Adrenal gland (tissue), 12 donors: ENCODE data around the gene LARP4B. TPM values are rescaled to one million over a fixed set of nuclear protein-coding genes. Genes with fewer than 3 reads are reported as not detected.

Experiments
- DNase-seq, 7 donors: peaks; one replicate each; pipeline ENCODE4 v3.0.0-alpha.2; 2019 to 2020
- H3K27ac ChIP-seq, 5 donors: fragments of 200-600 bp; sonication (generic) in 4 of 5; 1 replicate in 3 of 5; 2 replicates in 2 of 5; pipeline versions ENCODE4 v1.5.1 to v1.8.0; 2016 to 2020; ENCODE audit warnings: mild to moderate bottlenecking in 1 of 5
- H3K27me3 ChIP-seq: fragments of 200-600 bp; 2 replicates; pipeline ENCODE4 v1.8.0; 2021
- H3K36me3 ChIP-seq, 2 donors: fragments of 200-600 bp; replicated peaks in 1 of 2; 1 replicate in 1 of 2; 2 replicates in 1 of 2; pipeline versions ENCODE4 v1.5.1 to v1.8.0; 2018 to 2022
- H3K4me1 ChIP-seq, 2 donors: fragments of 200-600 bp; replicated peaks in 1 of 2; 1 replicate in 1 of 2; 2 replicates in 1 of 2; pipeline versions ENCODE4 v1.5.1 to v1.8.0; 2018 to 2021
- H3K4me3 ChIP-seq, 4 donors: fragments of 200-600 bp; sonication (generic) in 3 of 4; one replicate each; pipeline ENCODE4 v1.5.1; 2016 to 2018
- H3K9me3 ChIP-seq, 3 donors: fragments of 200-600 bp; sonication (generic) in 1 of 3; replicated peaks in 1 of 3; 1 replicate in 2 of 3; 2 replicates in 1 of 3; pipeline versions ENCODE4 v1.5.1 to v1.8.0; 2016 to 2021
- CTCF ChIP-seq, 6 experiments: fragments of 450-650 bp in 4 of 6; fragments of 200-600 bp in 2 of 6; sonication (generic) in 1 of 6; IDR thresholded peaks; 1 replicate in 5 of 6; 2 replicates in 1 of 6; pipeline versions ENCODE4 v1.5.1 to v1.8.0; 2016 to 2021; ENCODE audit warnings: antibody characterized with exemption in 6 of 6, mild to moderate bottlenecking in 2 of 6, moderate library complexity in 1 of 6
- POLR2A ChIP-seq, 2 donors: fragments of 450-650 bp; IDR thresholded peaks; one replicate each; pipeline ENCODE4 v1.6.1; 2017; ENCODE audit warnings: antibody characterized with exemption in 2 of 2, mild to moderate bottlenecking in 2 of 2, moderate library complexity in 1 of 2
- WGBS, 4 donors: extraction: QIAGEN DNeasy Blood & Tissue Kit in 2 of 4; methylation state at CpG; one replicate each; pipeline versions ENCODE4 v1.1.5 to v1.1.7; 2013 to 2017; 5-methylcytosine and 5-hydroxymethylcytosine counted together
- intact Hi-C, 2 donors: fragments of 100-400 bp; cut with DNase I; formaldehyde crosslinking; loops; one replicate each; pipeline versions ENCODE4 v1.14.1 to v1.15.0; 2022 to 2023
- polyA plus RNA-seq, 3 donors: library from polyadenylated mRNA; stranded (reverse); fragments of 200-250 nt in 2 of 3; fragments of 350-450 nt in 1 of 3; fragmentation: Illumina TruSeq in 1 of 3; extraction: RNeasy Lipid Tissue Mini Kit (QIAGEN cat#74804) in 1 of 3; gene quantifications; one replicate each; pipeline ENCODE4 v1.2.3, GENCODE V29; 2013 to 2014
- total RNA-seq, 9 donors: library from RNA; depleted of rRNA in 4 of 9; stranded (reverse); fragments of >200 nt in 4 of 9; fragments of 120-200 nt in 1 of 9; fragmentation: NEBNext Ultra II Directional in 1 of 9; extraction: Animal tissue kit (Norgen Biotek cat#: 25700) in 1 of 9; gene quantifications; one replicate each; pipeline versions ENCODE4 v1.1.0 to v1.2.4, GENCODE V29; 2013 to 2023
- donor health status: healthy with polysubstance abuse.
- donor health status: Bipolar disorder and iron deficiency.
- donor health status: DM: yes; HTN: yes; CAD: no.
- donor health status: DM: no; HTN: no; CAD: no.
- donor health status: DM: no; HTN: no; CAD: no.
- donor health status: DM: yes; HTN: yes; CAD: no.

The LARP4B gene
- total and polyA plus RNA-seq, 12 donors: 17.2 to 145 (median 66.8) TPM

- intact Hi-C loops: no loop called here
- H3K4me1 ChIP-seq: no peaks in the 10 kb centered on the region
- H3K36me3 ChIP-seq: peaks cover 0 to 96% of the 10 kb centered on the region in 2 donors
These were observed 112.8 kb downstream of the LARP4B start for GRCh38 chr10:818526-819220.

GRCh38 chr10:818010-818409 lies 113.5 kb downstream of the LARP4B start:
- DNase-seq: no peak
- Histone ChIP-seq H3K27ac (peak overlapping the region in 1 of 5 donors; percentile 2), H3K27me3 (no peaks in the 10 kb centered on the region), H3K9me3 (no peaks in the 10 kb centered on the region), H3K4me1 (no peaks in the 10 kb centered on the region), H3K4me3 (no peak overlapping the region), H3K36me3 (peaks cover 0 to 96% of the 10 kb centered on the region in 2 donors)
- intact Hi-C loops: no loop called here
- TF ChIP-seq CTCF (IDR thresholded peaks at IDR 0.05) (no peak), POLR2A (IDR thresholded peaks at IDR 0.05) (no peak)
- 78 to 92% (median 87%) methylated on average over 2 of the region's 2 CpGs for WGBS, 4 donors

More at GRCh38 chr10:818526-819220, 112.8 kb downstream of the LARP4B start:
- DNase-seq: no peak
- H3K9me3 ChIP-seq: no peaks in the 10 kb centered on the region
- 79 to 90% (median 84%) methylated on average over 9 of the region's 9 CpGs for WGBS, 4 donors
- TF ChIP-seq CTCF (IDR thresholded peaks at IDR 0.05) (no peak), POLR2A (IDR thresholded peaks at IDR 0.05) (no peak)
- no peaks in the 10 kb centered on the region for H3K27me3 ChIP-seq
- peak overlapping the region in 1 of 5 donors; percentile 45 for H3K27ac ChIP-seq
- no peak overlapping the region for H3K4me3 ChIP-seq

GRCh38 chr10:817371-817770 lies 114.1 kb downstream of the LARP4B start:
- H3K4me1 ChIP-seq: no peaks in the 10 kb centered on the region
- no peak for DNase-seq
- no peak for TF ChIP-seq CTCF (IDR thresholded peaks at IDR 0.05)
- TF ChIP-seq POLR2A (IDR thresholded peaks at IDR 0.05): no peak
- no peaks in the 10 kb centered on the region for H3K27me3 ChIP-seq
- intact Hi-C loops: no loop called here
- WGBS, 4 donors: 74 to 76% (median 75%) methylated on average over 6 of the region's 6 CpGs
- no peaks in the 10 kb centered on the region for H3K9me3 ChIP-seq
- no peak overlapping the region for H3K27ac ChIP-seq
- no peak overlapping the region for H3K4me3 ChIP-seq
- peaks cover 0 to 96% of the 10 kb centered on the region in 2 donors for H3K36me3 ChIP-seq

- DNase-seq: no peak
- TF ChIP-seq CTCF (IDR thresholded peaks at IDR 0.05): no peak
- H3K36me3 ChIP-seq: peaks cover 0 to 96% of the 10 kb centered on the region in 2 donors
- no peak overlapping the region for H3K27ac ChIP-seq
- no peaks in the 10 kb centered on the region for H3K4me1 ChIP-seq
- no peak overlapping the region for H3K4me3 ChIP-seq
- intact Hi-C loops: no loop called here
- H3K9me3 ChIP-seq: no peaks in the 10 kb centered on the region
- no peaks in the 10 kb centered on the region for H3K27me3 ChIP-seq
- WGBS, 4 donors: 87 to 91% (median 90%) methylated on average over 8 to 10 of the region's 10 CpGs
These were observed 114.5 kb downstream of the LARP4B start for GRCh38 chr10:816958-817357.
